ENCODE data around the gene CNTNAP2.

Gene CNTNAP2

DNA sequence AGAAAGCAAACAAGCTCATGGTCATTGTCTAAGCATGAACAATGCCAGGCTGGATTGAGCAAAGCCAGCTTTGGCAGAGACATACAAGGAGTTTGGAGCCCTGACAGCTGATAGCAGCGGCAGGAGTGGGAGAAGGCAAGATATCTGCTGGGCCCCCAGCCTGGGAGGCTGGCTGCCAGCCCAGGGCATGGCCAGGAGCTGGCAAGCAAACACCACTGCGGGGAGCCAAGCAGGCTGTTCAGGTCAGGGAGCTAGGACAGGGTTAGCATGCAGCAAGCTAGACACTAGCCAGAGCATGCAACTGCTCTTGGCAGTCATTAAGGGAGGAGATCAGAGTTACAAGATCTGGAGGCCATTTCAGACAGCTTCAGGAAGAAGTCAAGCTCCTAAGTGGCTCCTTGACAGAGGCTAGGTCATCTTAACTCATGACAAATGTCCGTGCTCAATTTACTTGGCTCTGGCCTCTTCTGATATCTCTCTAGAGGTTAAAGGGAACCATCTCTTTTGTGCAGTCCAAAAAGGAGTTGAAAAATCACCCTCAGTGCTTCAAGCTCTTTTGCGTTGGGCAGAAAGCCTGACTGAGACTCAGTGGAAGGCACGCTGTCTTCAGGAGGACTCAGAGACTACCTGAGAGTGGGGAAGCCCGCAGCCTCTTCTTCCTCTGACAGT is 2037.1 kb downstream of the CNTNAP2 start:
- DNase-seq (ENCODE audit: low read depth), result no peak

DNA sequence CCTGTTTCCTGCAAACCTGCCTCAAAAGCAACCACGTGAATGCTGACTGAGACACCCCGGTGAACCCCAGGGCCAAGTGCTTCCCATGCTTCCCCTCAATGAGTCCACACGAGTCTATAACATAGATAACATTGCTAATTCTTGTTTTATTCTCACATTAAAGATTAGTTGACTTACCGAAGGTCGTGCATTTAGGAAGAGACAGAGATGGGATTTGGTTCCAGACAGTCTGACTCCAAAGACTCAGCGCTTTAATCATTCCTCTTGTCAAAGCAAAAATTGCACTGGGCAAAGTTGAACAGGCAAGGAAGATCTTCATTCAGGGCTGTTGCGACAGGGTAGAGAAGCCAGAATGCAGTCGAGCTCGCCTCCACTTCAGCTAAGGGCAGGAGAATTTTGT is 2038.4 kb downstream of the CNTNAP2 start:
- DNase-seq (ENCODE audit: low read depth), result no peak

DNA sequence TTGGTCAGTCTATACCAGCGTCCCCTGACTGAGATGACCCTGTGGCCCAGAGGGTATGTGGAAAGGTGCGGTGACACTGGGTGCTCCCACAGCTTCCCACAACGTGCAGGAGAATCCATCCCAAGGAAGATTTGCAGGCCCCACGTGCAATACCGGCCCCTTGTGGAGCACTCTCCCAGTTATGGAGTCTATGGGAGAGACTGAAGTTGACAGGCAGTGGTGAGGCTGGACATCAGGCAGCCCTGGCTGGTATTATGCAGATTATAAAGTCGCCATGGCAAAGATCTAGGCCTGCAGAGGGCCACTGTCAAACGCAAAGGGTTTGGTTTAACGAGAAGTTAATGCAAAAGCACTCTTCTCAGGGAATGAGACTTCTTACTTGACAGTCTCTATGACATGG is 2039.2 kb downstream of the CNTNAP2 start:
- DNase-seq (ENCODE audit: low read depth), result no peak

DNA sequence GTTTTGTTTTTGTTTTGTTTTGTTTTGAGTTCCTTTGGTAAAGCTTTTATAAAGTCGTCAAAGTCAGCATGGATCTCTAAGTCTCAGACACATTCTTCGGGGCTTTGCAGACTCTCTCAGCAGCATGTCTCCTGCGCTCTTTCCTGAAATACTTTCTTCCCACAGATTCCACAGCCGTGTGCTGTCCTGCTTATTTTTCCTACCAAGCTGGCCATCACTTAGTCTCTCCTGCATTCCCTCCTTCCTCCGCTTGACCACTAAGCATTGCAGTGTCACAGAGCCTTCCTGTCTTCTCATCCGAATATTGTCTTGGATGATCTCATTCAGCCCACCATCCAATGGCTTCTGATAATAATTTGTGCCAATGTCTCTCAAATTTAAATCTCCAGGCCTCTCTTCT is 2039.6 kb downstream of the CNTNAP2 start:
- DNase-seq (ENCODE audit: low read depth), result no peak

DNA sequence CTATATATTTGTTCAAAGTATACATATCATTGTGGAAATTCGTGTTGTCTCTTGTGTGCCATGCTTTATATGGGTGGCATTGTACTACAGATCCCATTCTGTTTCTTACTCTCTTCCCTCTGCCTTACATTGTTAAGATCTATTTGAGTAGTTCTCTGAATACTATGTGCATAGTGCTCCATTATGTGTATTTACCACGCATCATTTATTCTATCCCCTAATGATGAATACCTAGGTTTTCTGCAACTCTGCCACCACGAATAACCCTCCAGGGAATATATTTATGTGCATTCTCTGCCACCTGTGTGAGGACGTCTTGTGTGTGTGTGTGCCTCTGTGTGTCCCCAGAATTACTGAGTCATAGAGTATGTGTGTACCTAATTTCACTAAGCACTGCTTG is 2042.7 kb downstream of the CNTNAP2 start:
- no peak for DNase-seq (ENCODE audit: low read depth)

DNA sequence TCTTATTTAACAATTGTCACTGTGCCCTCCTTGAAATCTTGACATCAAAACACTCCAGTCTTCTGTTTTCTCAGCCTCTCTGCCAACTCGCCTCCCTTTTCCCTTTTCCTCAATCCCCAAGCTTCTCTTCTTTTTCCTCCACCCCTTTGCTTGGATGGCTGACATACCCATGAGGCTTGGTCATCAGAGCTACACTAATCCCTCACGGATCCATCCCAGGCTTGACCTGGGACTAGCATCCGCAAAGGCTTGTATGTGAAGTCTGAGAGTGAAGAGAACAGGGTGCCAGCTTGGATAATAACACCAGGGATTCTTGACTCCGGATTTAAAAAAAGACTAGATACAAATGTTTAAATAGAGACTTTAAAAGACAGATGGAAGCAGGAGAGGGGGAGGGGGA is 2045.2 kb downstream of the CNTNAP2 start:
- DNase-seq (ENCODE audit: low read depth), result no peak

DNA sequence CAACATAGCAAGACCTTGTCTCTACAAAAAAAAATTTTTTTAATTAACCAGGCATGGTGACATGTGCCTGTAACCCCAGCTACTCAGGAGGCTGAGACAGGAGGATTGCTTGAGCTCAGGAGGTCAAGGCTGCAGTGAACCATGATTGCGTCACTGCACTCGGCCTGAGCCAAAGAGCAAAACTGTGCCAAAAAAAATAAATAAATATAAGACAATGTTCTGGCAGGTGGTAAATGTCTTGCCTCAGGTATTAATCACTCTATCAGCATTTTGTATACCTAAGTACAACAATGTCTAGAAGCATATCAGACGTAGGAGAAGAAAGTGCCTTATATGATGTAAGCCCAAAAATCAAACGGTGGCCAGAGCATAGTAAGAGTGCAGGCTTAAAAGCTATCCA is 2046.2 kb downstream of the CNTNAP2 start:
- DNase-seq (ENCODE audit: low read depth), result no peak

DNA sequence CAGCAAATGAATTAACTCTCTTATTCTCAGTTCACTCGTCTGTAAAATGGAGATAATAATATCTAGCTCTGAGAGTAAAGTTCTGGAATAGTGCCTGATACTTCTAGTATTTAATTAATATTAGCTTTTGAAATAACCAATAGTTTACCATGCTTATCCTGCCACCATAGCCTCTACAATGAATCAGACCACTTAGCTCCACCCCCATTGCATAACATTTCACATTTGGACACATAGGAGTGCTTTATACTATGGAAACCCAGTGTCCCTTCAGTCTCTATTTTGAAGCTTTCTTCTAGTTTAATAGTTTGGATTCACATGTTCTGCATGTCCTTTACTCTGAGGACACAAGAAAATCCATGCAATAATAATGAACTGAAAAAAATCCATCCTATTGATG is 2046.6 kb downstream of the CNTNAP2 start:
- DNase-seq (ENCODE audit: low read depth), result no peak

DNA sequence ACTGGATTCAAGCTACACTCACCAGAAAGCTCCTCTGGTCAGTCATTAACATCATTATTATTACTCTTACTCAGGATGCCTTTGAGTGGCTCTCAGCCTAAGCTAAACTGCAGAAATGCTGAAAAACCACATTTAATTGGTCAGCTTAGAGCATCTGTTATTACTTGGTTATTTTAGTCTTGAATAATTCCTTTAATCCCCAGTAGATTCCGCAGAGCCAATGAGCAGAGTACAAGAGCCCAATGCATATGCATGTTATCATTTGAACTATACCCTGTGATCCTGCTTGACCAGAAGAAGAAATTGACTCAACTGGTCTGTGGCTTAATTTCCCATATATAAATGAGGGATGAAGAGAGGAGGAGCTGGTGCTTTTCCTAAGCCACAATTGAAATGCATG is 2056.3 kb downstream of the CNTNAP2 start:
- DNase-seq (ENCODE audit: low read depth), result no peak

DNA sequence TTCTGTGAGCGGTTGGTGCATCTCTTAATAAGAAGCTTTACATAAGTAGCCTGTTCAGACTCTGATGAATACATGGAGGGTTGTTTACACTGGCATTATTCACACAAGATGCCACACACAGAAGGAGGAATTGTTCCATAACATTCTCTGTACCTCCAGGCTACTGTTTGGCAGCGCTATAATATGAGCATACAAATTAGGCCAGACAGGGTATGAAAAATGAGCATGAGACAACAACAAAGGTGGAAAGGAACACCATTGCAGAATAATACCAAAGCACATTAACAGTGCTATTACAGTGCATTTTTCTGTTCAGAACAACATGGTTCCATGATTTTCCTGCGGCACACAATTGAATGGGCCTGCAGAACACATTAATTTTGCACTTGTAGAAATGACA is 2056.8 kb downstream of the CNTNAP2 start:
- no peak for DNase-seq (ENCODE audit: low read depth)

DNA sequence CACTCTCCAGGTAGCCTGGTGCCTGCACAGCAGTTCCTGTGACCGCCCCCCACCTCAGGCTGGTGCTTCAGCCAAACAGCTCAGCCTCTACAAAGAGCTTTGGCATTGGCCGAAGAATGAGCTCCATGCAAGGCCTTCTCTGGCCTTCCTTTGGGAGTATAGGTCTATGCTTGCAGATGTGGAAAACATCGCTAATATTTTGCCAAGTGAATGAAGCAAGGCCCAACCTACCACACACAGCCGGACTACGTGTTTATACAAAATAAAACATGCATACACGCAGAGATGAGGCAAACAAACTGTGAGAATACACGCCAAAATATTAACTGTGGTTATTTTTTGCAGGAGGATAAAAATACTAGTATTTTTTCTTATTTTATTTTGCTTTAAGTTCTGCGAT is 2057.8 kb downstream of the CNTNAP2 start:
- no peak for DNase-seq (ENCODE audit: low read depth)

DNA sequence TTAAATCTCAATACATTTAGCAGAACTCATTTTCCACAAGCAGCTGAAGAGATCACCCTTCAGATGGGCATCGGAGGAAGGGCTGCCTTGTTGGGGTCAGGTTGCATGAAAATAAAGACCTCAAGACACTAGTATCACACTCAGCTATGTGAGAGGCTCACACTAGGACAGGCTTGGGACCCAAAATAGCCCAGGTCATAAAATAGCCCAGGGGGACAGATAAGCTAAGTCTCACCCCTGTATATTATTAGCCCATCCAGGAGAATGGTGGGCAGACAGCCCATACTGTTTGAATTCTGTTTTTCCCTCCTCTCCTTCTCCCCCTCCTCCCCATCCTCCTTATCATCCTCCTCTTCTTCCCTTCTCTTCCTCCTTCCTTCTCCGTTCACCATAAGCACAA is 2058.9 kb downstream of the CNTNAP2 start:
- DNase-seq (ENCODE audit: low read depth), result no peak

DNA sequence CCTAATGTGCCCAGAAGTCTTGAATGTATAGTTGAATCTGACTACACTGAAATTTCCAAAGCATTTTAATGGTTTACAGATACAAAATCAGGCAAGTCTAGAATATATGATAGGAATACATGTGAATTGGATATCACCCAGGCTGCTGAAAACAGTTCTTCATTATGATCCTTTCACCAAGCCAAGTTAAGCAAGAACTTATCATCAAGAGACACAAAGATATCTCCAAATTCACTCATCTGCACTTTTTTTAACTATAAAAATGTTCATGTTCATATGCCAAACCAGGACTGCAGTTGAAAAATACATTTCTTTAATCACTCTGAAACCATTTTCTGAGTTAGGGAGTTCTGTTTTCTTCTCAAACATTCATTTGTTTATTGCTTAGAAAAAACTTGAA is 2061.4 kb downstream of the CNTNAP2 start:
- DNase-seq (ENCODE audit: low read depth), result no peak

DNA sequence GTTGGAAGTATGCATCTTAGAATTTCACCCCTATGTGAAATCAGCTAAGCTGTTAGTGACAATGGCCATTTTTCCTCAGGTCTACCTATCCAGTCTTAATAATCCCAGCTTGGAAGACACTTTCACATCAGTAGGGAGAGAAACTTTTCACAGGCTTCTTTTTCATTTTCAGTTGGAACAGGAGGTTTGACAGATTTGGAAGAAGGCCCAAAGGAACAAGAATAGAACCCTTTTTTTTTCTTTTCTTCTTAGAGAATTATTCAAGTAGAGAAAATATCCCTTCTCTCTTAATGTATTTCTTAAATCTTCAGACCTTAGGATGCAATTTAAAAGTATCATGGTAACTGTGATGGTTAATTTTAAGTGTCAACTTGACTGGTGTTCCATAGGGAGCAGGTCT is 2063.5 kb downstream of the CNTNAP2 start:
- no peak for DNase-seq (ENCODE audit: low read depth)

DNA sequence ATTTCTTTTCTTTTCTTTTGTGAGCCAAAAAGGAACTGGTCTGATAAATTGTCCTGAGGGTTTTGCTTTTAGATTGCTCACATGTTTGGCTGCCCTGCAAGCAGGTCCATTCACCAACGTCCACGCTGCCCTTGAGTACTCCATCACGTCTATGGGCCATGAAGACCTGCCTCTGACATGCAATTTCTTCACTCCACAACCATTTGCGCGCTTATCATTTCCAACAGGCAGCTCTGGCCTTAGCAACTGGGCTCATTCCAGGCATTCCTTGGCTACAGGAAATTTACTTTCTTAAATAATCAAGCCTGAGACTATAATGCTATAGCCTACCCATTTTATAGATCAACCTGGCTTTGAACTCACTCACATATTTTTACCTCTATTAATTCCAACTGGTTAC is 2065.7 kb downstream of the CNTNAP2 start:
- DNase-seq (ENCODE audit: low read depth), result no peak

DNA sequence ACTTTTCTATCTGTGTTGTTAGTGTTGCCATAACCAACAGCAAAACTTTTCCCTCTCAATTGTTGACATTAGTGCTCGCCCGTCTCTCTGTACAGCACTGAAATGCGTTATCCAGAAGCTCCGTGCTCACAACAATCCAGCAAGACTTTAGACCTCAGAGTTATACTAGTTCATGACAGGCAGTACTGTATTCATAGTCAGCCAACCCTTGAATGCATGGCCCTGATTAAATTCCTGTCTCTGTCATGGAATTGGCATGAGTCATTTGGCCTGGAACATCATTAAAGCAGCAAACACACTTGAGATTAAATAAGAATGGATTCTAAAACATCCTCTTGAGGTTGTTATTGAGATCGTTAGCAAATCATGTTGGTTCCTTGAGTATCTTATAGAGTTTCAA is 2068.4 kb downstream of the CNTNAP2 start:
- peak; percentile 5 for DNase-seq (ENCODE audit: low read depth)

DNA sequence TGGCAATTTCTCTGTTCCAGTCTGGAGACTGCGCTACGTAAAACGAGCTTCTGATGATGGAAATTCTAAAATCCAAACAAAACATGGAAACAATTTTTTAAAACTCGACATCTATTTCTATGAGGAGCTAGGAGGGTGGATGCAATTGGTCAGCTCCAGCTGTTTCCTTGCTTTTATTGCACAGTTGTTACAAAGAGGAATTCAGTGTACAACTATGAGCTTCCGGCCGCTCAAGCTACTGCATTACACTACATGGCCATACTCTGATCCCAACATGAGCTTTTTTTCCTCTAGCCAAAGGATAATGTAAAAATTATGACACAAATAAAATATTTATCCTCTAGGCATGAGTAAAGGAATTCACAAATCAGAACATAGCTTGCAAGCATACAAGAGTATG is 2070.9 kb downstream of the CNTNAP2 start:
- no peak for DNase-seq (ENCODE audit: low read depth)

DNA sequence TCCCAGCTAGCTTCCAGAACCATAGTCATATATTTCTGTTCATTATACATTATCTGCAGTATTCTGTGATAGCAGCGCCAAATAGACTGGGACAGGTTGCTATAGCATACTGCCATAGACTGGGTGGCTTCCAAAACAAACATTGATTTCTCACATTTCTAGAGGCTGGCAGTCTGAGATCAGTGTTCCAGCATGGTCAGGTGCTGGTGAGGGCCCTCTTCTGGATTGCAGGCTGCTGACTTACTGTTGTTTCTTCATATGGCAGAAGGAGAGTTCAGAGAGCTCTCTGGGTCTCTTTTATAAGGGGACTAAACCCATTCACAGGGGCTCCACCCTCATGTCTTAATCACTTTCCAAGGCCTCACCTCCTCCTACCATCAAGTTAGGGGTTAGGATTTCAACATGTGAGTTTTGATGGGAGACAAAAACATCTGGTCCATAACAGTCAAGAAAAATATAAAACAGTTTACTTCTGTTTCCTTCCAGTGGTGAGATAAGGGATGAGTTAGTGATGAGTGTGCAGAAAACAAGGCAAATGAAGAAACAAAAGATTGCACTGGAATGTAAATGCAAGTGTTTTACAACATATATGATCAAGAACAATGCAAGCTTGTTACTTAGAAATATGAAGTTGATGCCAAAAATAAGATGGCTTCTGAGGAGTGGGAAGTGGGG is 2074.9 kb downstream of the CNTNAP2 start:
- no peak for DNase-seq (ENCODE audit: low read depth)

DNA sequence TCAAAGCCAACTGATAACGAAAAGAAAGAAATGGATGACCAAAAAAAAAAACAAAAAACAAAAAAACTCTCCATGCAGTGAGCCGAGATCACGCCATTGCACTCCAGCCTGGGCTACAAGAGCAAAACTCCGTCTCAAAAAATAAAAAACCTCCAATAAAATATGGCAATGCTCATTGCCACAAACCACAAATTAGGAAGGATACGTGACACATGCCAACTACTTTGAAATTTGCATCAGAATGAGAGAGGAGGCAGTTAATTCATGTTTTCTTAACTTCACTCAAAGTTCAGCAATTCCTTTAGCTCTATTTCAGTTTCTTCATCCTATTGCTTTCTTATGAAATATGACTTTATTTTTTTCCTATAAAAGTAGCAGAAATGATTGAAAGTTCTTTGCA is 2075.9 kb downstream of the CNTNAP2 start:
- no peak for DNase-seq (ENCODE audit: low read depth)

DNA sequence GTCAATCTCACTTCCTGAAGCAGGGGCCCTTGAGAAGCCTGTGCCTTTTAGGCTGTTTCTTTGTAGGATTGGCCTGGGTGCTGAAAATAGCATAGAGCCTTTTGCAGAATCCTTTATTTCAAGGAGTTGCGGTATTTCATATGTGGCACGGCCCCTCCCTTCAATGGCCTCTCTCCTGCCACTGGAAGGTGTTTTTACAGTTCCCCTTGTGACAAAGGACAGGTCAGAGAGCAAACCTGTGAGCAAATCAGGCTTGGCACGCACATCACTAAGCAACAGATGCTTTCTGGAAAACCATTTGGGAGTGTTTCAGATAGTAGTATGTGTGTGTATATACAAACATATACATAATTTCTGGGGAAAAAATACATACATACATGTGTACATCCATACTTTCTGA is 2085.4 kb downstream of the CNTNAP2 start:
- no peak for DNase-seq (ENCODE audit: low read depth)

DNA sequence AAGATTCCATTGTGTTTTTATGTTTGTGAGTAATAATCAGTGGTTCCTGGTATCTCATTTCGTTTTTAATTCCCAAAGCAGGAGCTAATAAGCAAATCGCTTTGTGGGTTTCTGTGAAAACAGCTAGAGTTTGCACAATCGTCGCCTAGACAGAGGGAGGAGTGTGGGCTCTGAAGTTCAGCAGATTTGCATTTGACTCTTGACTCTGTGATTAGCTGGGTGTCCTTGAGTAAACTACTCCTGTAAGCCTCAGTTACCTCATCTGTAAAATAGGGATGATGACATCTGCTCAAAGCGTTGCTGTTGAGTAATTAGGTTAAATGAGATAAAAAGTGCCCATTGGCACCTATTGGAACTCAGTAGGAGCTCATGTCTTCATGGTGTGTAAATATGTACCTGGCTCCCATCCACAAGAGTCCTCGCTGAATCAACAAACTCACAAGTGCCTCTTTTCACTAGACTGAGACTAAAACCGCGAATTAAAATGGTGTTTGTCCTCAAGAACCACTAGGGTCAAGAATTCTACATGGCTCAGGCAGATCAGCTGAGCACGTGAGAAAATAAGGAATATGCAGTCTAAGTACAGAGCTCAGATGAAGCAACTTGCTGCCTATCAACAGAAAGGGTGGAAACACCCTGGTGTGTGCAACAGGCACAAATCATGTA is 2088.2 kb downstream of the CNTNAP2 start:
- DNase-seq (ENCODE audit: low read depth), result no peak

DNA sequence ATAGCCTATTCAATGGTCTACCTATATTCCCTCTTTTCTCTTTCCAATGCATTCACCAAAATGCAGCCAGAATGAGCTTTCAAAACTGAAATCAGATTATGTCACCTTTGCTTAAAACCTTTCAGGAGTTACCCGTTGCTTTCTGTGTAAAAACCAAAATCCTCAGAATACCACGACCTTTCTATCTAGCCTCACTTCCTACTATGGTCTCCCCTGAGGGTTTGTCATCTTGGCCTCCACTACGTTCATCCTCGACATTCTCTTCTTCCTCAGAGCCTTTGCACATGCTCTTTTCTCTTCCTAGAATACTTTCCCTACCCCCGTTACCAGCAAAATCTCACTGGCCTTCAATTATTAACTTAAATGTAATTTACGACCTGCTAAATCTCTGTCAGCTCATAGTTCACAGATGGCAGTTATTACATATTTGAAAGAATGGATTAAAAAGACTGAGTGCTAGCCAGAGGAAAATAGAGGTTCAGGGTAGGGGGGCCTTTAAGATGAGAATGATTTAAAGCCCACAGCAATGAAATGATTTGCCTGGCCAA is 2093.1 kb downstream of the CNTNAP2 start:
- no peak for DNase-seq (ENCODE audit: low read depth)

DNA sequence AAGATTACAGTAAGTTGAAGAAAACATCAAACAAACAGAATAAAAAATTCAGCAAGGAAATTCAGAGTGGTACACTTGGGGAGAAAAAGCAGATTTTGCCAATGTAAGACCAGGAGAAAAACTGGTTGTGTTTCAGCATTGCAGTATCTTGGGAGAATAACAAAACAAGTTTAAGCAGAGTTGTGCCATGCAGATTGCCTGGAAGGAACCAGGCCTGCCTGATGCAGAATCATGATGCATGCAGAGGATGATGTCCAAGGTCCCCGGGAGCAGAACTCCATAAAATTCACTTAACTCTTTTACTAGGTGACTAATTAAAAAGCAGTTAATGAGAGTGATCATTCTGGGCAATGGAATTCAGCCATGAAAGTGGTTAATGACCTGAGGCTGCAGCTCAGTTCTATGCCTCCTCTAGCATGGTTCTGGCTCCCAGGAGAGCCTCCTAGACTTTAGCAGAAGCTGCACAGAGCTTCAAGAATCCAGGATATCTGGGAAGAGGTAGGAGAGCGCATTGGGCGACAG is 2094.3 kb downstream of the CNTNAP2 start:
- DNase-seq (ENCODE audit: low read depth), result no peak

Measured in iris pigment epithelial cell (primary cell).